Measurements from ENCODE around the gene GAS7. TPM values are rescaled to one million over a fixed set of nuclear protein-coding genes. Genes with fewer than 3 reads are reported as not detected.

GAS7 gene
- total and polyA plus RNA-seq, 9 of the 15 experiments (the other 6 are each of a cell fraction or from before 2014, with no cell fraction given) = 0.11 to 0.33 TPM; not detected in 7

GRCh38 chr17:10115536-10115932, 82.9 kb downstream of the GAS7 start:
- ATAC-seq (no peak), DNase-seq (ENCODE audit: extremely low read depth in 1 of 4, low spot score in 3 of 4) (no peak), FAIRE-seq (no peak)
- H4K20me1 ChIP-seq (replicated peaks; ENCODE audit: control insufficient read depth, insufficient read depth, low read length) = no peaks in the 10 kb centered on the region
- 0% methylated on average over 4 of the region's 4 CpGs for WGBS (ENCODE audit: insufficient coverage, low coverage, missing lambda C conversion rate)
- in situ Hi-C loops (cut with MboI) (no loop called here), intact Hi-C loops (cut with micrococcal nuclease) (no loop called here)
- TF ChIP-seq MTA2 (IDR thresholded peaks at IDR 0.05; ENCODE audit: low read depth) (no peak), ZNF766 (CRISPR knock-in tag; conservative IDR thresholded peaks at IDR 0.05) (no peak), ZKSCAN8 (CRISPR knock-in tag; IDR thresholded peaks at IDR 0.05) (no peak), ZNF24 (IDR thresholded peaks at IDR 0.05) (no peak), BRF1 (IDR thresholded peaks at IDR 0.05; ENCODE audit: borderline replicate concordance, extremely low read depth, insufficient read length) (no peak), ZNF124 (CRISPR knock-in tag; IDR thresholded peaks at IDR 0.05) (no peak)
- H3K27me3 ChIP-seq (ENCODE audit: control insufficient read depth in 2 of 2, insufficient read depth in 2 of 2, low read length in 2 of 2) = peaks cover 0 to 4% of the 10 kb centered on the region in 2 experiments; a peak in 1 of 5 replicates
- H3K27ac ChIP-seq (ENCODE audit: extremely low read depth, low read depth, low read length) = no peak overlapping the region
- no peaks in the 10 kb centered on the region for H3K79me2 ChIP-seq (ENCODE audit: control insufficient read depth, insufficient read depth, low read length)
- BruUV-seq (replicated peaks) = no TSS peak
- no peak overlapping the region for H3K9ac ChIP-seq (ENCODE audit: insufficient read depth in 1 of 2, low read depth in 2 of 2, low read length in 2 of 2)
- H3K4me2 ChIP-seq (ENCODE audit: insufficient read depth, low read length) = no peak overlapping the region
- CTCF ChIA-PET (ENCODE audit: low intra/inter-chr PET ratio) = no interaction called here
- no peaks in the 10 kb centered on the region for H3K4me1 ChIP-seq (replicated peaks in 1 of 2; ENCODE audit: control insufficient read depth in 2 of 2, insufficient read depth in 2 of 2, low read length in 2 of 2)
- POLR2A ChIA-PET = interaction anchor here (0.7 kb wide), 1 partner anchor 69 kb away, joined by 4 read pairs; no protein-coding TSS in a partner anchor
- H2AFZ ChIP-seq (ENCODE audit: low read depth, low read length) = no peak overlapping the region
- no peaks in the 10 kb centered on the region for H3K9me3 ChIP-seq (replicated peaks; ENCODE audit: control insufficient read depth, insufficient read depth, low read depth, low read length)
- H3K9me1 ChIP-seq (ENCODE audit: control insufficient read depth, insufficient read depth, low read length) = no peaks in the 10 kb centered on the region
- H3K36me3 ChIP-seq (ENCODE audit: control insufficient read depth, insufficient read depth, low read length) = no peaks in the 10 kb centered on the region
- no peak overlapping the region for H3K4me3 ChIP-seq

- no peak overlapping the region for H3K27ac ChIP-seq (ENCODE audit: extremely low read depth, low read depth, low read length)
- no peak overlapping the region for H2AFZ ChIP-seq (ENCODE audit: low read depth, low read length)
- no peak for ATAC-seq
- no peak overlapping the region for H3K9ac ChIP-seq (ENCODE audit: insufficient read depth in 1 of 2, low read depth in 2 of 2, low read length in 2 of 2)
- no peaks in the 10 kb centered on the region for H3K79me2 ChIP-seq (ENCODE audit: control insufficient read depth, insufficient read depth, low read length)
- ChIA-PET POLR2A (interaction anchor here (0.6 to 0.7 kb wide), 2 partner anchors 70 to 166 kb away, joined by 3 to 4 read pairs; no protein-coding TSS in a partner anchor), CTCF (ENCODE audit: low intra/inter-chr PET ratio) (no interaction called here)
- BruUV-seq (replicated peaks) = no TSS peak
- WGBS (ENCODE audit: insufficient coverage, low coverage, missing lambda C conversion rate) = 0% methylated on average over 10 of the region's 11 CpGs
- no peak overlapping the region for H3K4me3 ChIP-seq
- H3K4me1 ChIP-seq (replicated peaks in 1 of 2; ENCODE audit: control insufficient read depth in 2 of 2, insufficient read depth in 2 of 2, low read length in 2 of 2) = no peaks in the 10 kb centered on the region
- H3K36me3 ChIP-seq (ENCODE audit: control insufficient read depth, insufficient read depth, low read length) = no peaks in the 10 kb centered on the region
- no peaks in the 10 kb centered on the region for H3K9me3 ChIP-seq (replicated peaks; ENCODE audit: control insufficient read depth, insufficient read depth, low read depth, low read length)
- no peak for FAIRE-seq
- intact Hi-C loops (cut with micrococcal nuclease) = no loop called here
- H4K20me1 ChIP-seq (replicated peaks; ENCODE audit: control insufficient read depth, insufficient read depth, low read length) = no peaks in the 10 kb centered on the region
- H3K9me1 ChIP-seq (ENCODE audit: control insufficient read depth, insufficient read depth, low read length) = no peaks in the 10 kb centered on the region
- H3K4me2 ChIP-seq (ENCODE audit: insufficient read depth, low read length) = no peak overlapping the region
- no peak for DNase-seq (ENCODE audit: extremely low read depth in 1 of 4, low spot score in 3 of 4)
- H3K27me3 ChIP-seq (ENCODE audit: control insufficient read depth in 2 of 2, insufficient read depth in 2 of 2, low read length in 2 of 2) = peaks cover 0 to 4% of the 10 kb centered on the region in 2 experiments; a peak in 1 of 5 replicates
- in situ Hi-C loops (cut with MboI) = no loop called here
- TF ChIP-seq, protein P1, sequence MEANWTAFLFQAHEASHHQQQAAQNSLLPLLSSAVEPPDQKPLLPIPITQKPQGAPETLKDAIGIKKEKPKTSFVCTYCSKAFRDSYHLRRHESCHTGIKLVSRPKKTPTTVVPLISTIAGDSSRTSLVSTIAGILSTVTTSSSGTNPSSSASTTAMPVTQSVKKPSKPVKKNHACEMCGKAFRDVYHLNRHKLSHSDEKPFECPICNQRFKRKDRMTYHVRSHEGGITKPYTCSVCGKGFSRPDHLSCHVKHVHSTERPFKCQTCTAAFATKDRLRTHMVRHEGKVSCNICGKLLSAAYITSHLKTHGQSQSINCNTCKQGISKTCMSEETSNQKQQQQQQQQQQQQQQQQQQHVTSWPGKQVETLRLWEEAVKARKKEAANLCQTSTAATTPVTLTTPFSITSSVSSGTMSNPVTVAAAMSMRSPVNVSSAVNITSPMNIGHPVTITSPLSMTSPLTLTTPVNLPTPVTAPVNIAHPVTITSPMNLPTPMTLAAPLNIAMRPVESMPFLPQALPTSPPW (CRISPR knock-in tag; IDR thresholded peaks at IDR 0.05) = peak; percentile 44; the same call in 1 of the 2 replicates
- TF ChIP-seq RHOXF2B (CRISPR knock-in tag; conservative IDR thresholded peaks at IDR 0.05) (no peak), CEBPZ (IDR thresholded peaks at IDR 0.05; ENCODE audit: borderline replicate concordance, low read depth, low read length) (no peak), ETV1 (tag; conservative IDR thresholded peaks at IDR 0.05; ENCODE audit: low read depth) (no peak), ZNF41 (CRISPR knock-in tag; conservative IDR thresholded peaks at IDR 0.05) (no peak), CTBP1 (IDR thresholded peaks at IDR 0.05; ENCODE audit: borderline replicate concordance) (no peak)
These were observed 83.4 kb downstream of the GAS7 start for GRCh38 chr17:10114931-10115535.
